HEK293T (cell line): ENCODE data around the gene CFAP97D2.

ENCODE experiments used
- BHLHE40 ChIP-seq: fragments of 450-650 bp; IDR thresholded peaks from 2 replicates; pipeline ENCODE4 v1.6.1; 2016; ENCODE audit warnings: mild to moderate bottlenecking, moderate library complexity, borderline replicate concordance
- HDGF ChIP-seq: fragments of 450-650 bp; IDR thresholded peaks from 2 replicates; pipeline ENCODE4 v1.6.1; 2017; ENCODE audit warnings: antibody characterized with exemption, borderline replicate concordance
- SUZ12 ChIP-seq: fragments of 450-650 bp; IDR thresholded peaks from 2 replicates; pipeline ENCODE4 v1.6.1; 2016; ENCODE audit warnings: mild to moderate bottlenecking

DNA sequence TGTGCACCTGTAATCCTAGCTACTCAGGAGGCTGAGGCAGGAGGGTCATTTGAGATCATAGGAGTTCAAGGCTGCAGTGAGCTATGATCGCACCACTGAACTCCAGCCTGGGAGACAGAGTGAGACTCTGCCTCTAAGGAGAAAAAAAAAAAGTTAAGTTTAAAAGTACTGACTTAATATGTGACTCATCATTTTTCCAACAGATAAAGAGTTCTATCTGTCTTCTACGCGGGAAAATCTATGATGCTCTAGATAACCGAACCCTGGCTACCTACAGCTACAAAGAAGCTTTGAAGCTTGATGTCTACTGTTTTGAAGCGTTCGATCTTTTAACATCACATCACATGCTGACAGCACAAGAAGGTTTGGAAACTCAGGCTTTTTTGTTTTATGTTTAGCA, 62.9 kb downstream of the CFAP97D2 start:
- no peak for TF ChIP-seq SUZ12
- no peak for TF ChIP-seq HDGF
- TF ChIP-seq BHLHE40 = no peak
